HG03460 (cell line): ENCODE results near the gene NHP2.

ENCODE experiments used
- ATAC-seq: cut with Tn5 transposase; IDR thresholded peaks from one replicate; pipeline ENCODE4 v1.9.1; 2021; ENCODE audit not compliant: unreplicated experiment

The NHP2 gene

GRCh38 chr5:178115136-178115813 is 38.4 kb downstream of the NHP2 start:
- no peak for ATAC-seq

- ATAC-seq: no peak
Observed at GRCh38 chr5:178114325-178115135, 39.2 kb downstream of the NHP2 start.

- no peak for ATAC-seq
Observed at GRCh38 chr5:178113841-178114324, 39.8 kb downstream of the NHP2 start.

DNA sequence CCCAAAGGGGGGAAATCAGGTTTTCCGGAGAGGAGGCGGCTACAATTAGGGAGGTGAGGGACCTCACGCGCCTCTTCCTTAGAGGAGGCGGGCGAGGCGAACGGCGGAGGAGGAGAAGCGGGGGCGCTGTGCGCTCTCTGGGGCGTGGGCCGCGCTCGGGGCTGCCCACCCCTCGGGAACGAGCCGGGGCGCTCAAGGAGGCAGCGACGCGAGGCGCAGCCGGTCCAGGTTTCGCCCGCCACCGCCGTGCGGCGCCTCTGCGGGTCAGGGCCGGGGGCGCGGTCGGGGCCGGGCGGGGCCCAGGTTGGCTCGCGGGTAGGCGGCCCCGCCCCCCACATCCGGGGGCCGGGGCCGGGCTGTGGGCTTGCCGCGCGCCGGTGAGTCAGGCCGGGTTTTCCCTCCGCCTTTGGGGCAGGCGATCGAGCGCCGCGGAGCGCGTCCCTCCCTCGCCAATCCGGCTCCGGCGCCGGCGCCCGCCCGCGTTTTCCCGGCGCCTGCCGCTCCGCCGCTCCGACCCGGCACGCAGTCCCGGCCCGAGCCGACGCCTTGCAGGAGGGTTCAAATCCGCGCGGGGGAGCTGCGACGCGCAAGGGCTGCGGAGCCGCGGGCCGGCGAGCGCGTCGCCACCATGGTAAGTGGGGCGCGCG is 40.4 kb downstream of the NHP2 start, which contains the start of gene N4BP3:
Gene N4BP3 (plus strand): TSS at position 392 of the 647 bp plus-strand sequence. CDS start 6,052 bp downstream, outside the sequence.
- ATAC-seq: peak; percentile 36

GRCh38 chr5:178112545-178112944 is 41.1 kb downstream of the NHP2 start:
- ATAC-seq: no peak

DNA sequence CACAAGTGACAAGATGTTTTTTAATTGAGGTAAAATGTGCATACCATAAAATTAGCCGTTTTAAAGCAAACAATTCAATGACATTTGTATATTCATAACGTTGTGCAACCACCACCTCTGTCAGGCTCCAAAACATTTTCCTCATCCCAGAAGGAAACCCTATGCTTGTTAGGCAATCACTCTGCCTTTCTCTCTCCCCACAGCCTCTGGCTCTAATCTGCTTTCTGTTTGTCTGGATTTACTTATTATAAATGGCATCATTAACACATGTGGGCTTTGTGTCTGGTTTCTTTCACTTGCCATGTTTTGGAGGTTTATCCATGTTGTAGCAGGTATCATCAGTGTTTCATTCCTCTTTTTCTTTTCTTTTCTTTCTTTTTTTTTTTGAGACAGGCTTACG is 41.8 kb downstream of the NHP2 start:
- ATAC-seq: no peak

- ATAC-seq: no peak
Observed at GRCh38 chr5:178110511-178110910, 43.2 kb downstream of the NHP2 start.

- no peak for ATAC-seq
Observed at GRCh38 chr5:178108966-178109365, 44.7 kb downstream of the NHP2 start.

GRCh38 chr5:178108446-178108845 is 45.2 kb downstream of the NHP2 start:
- ATAC-seq: no peak

DNA sequence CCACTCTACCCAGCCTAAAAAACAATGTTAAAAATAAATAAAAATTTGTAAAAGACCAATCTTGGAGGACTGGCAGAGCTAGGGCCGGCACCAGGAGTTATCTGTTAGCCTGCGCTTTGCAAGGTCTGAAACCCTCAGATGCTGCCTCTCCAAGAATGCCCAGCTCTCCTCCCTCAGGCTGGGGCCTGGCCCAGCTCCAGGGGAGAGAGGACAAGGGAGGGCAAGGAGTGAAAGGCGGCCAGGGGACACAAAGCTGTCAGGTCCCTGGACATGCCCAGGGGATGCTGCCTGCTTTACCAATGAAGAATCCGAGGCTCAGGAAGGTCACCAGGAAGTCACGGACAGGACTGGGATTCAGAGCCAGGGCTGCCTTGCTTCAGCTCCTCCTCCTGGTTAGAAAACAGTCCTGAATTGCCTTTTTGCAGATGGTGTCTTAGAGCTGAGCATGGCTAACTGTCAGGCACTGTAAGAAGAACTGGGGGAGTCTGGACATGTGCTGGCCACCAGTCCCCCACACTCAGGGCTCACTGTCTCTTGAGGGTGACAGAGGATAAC is 45.9 kb downstream of the NHP2 start:
- no peak for ATAC-seq

DNA sequence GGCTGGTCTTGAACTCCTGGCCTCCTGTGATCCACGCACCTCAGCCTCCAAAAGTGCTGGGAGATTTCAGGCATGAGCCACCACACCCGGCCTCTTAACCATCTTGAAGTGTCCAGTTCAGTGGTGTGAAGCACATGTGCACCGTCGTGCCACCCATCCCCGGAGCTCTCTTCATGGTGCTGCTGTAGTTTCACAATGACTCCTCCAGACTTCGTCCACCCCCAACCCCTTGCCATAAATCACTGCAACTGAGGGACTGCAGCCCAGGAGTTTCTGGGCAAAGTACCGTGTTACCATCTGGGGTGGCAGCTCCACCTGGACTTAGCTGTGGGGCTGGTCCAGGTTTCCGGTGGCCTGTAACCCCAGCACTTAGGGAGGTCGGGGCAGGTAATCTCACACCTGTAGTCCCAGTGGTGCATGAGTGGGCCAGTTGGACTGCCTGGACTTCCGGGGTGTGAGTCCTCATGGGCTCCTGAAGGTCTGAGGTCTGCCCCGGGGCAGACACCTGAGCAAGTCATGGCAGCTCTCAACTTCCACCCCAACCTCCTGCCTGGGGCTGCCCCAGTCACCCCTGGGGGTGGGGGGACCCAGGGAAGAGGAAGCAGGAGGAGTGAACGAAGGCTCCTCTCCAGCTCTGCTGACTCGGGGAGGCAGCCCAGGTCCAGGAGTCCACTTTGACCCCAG is 47.0 kb downstream of the NHP2 start:
- ATAC-seq: no peak

DNA sequence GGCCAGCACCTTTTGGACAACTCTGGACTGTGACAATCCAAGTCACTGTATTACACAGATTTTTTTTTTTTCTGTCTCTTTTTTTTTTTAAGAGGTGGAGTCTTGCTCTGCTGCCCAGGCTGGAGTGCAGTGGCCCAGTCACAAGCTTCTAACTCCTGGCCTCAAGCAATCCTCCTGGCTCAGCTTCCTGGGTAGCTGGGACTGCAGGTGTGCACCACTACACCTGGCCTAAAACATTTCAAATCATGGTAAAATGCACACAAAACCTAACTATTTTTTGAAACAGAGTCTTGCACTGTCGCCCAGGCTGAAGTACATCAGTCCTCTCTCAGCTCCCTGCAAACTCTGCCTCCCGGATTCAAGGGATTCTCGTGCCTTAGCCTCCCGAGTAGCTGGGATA is 47.6 kb downstream of the NHP2 start:
- no peak for ATAC-seq

DNA sequence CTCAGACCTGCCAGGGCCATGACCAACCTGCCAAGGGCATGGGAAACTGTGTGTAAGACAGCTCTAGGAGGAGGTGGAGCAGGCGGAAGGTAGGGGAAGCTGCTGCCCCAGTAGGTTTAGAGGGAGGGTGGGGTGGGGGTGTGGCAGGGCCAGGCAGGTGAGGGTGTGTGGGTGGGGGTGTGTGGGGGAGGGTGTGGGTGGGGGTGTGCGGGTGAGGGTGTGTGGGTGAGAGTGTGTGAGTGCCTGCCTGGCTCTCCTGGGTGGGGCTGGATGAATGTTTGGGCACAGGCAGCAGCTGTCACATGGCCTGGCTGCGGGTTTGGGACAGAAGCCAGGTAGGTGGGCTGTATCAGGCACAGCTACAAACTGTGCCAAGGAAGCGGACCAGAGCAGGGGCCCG is 49.2 kb downstream of the NHP2 start:
- no peak for ATAC-seq

GRCh38 chr5:178103612-178104011 is 50.1 kb downstream of the NHP2 start:
- ATAC-seq: no peak
